GM19025 (cell line): ENCODE measurements around the gene SMPD2.
A peak's percentile ranks its signal among the peaks of the same experiment; 100 is the strongest.
"Not testable (repeated sequence)": the region's sequence is repeated elsewhere in the genome, so short reads cannot be mapped to it uniquely, and the experiment has no call there.

Experiments
- ATAC-seq: cut with Tn5 transposase; IDR thresholded peaks from one replicate; pipeline ENCODE4 v1.9.1; 2021; ENCODE audit warnings: mild to moderate bottlenecking, low read depth, moderate library complexity; ENCODE audit not compliant: unreplicated experiment

Gene SMPD2

GRCh38 chr6:109458774-109459531, 18.4 kb downstream of the SMPD2 start:
- ATAC-seq = no peak

GRCh38 chr6:109460161-109460829, 19.8 kb downstream of the SMPD2 start:
- ATAC-seq = no peak

- not testable (repeated sequence) for ATAC-seq
Measured at GRCh38 chr6:109461205-109461604, 20.7 kb downstream of the SMPD2 start.

- ATAC-seq = no peak
Measured at GRCh38 chr6:109461733-109462526, 21.4 kb downstream of the SMPD2 start.

- no peak for ATAC-seq
Measured at GRCh38 chr6:109465772-109466171, 25.2 kb downstream of the SMPD2 start.

GRCh38 chr6:109466212-109466923, 25.8 kb downstream of the SMPD2 start:
- no peak for ATAC-seq

GRCh38 chr6:109467696-109468095, 27.2 kb downstream of the SMPD2 start:
- ATAC-seq = no peak

GRCh38 chr6:109469591-109470189, 29.2 kb downstream of the SMPD2 start:
- no peak for ATAC-seq

GRCh38 chr6:109471105-109471810, 30.7 kb downstream of the SMPD2 start:
- ATAC-seq = no peak

- peak; percentile 68 for ATAC-seq
Measured at GRCh38 chr6:109472132-109472995, 31.8 kb downstream of the SMPD2 start.

- ATAC-seq = no peak
Measured at GRCh38 chr6:109473120-109473519, 32.6 kb downstream of the SMPD2 start.

- no peak for ATAC-seq
Measured at GRCh38 chr6:109474995-109475394, 34.5 kb downstream of the SMPD2 start.

- no peak for ATAC-seq
Measured at GRCh38 chr6:109475625-109476024, 35.1 kb downstream of the SMPD2 start.

GRCh38 chr6:109477184-109477583, 36.7 kb downstream of the SMPD2 start:
- no peak for ATAC-seq

- peak; percentile 63 for ATAC-seq
Measured at GRCh38 chr6:109477725-109478124, 37.2 kb downstream of the SMPD2 start.

- ATAC-seq = no peak
Measured at GRCh38 chr6:109478222-109478805, 37.8 kb downstream of the SMPD2 start.

- no peak for ATAC-seq
Measured at GRCh38 chr6:109478841-109479624, 38.5 kb downstream of the SMPD2 start.
